Superior temporal gyrus (tissue), 1 donor: ENCODE data around the gene ANO8.
A peak's percentile ranks its signal among the peaks of the same experiment; 100 is the strongest.
"Not testable (repeated sequence)": the region's sequence is repeated elsewhere in the genome, so short reads cannot be mapped to it uniquely, and the experiment has no call there.

Experiments
- DNase-seq: peaks from one replicate; pipeline ENCODE4 v3.0.0-alpha.2; 2016; ENCODE audit errors: extremely low spot score

The ANO8 gene

DNA sequence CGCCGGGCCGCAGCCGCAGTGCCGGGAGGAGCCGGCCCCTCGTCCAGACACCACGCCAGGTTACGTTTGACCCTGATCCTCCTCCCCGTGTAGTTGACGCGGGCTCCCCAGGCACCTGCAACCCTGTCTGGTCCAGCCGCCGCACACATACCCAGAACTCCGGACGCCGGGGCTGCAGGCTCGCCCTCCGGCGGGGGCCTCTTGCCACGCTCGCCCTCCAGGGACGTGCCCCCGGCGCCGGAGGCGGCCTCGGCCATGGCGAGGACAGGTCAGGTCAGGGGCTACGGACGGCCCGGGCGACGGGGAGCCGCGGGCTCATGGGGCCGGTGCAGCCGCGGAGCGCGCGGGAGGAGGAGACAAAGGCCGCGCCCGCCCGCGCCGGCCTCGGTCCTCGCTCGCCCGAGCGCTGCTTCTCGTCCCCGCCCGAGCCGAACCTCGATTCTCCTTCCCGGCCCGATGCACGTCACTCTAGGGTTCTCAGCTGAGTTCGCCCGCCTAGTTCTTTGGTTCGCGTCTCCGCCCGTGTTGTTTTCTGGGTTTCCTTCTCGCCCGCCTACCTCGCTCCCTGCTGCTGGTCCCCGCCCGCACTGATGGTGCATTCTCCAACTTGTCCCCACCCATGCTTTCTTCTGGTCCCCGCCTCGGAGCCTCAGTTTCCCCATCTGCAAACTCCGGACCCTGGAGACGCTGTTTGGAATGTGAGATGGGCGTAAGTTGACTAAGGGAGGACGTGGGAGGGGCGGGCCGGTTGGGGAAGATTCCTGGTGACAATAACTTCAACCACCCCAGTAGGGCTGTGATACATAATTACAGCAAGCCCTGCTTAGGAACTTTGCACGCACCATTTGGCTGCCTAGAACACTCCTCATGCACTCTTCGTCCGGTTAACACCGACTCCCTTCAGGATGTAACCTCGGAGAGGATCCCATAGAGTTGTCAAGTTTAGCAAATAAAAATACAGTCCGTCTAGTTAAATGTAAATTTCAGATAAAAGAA is at the start of gene ANO8:
Gene ANO8 (minus strand): TSS at position 442 of the 996 bp plus-strand sequence. CDS start 185 bp downstream, at position 257.
- DNase-seq, result peak; percentile 97

GRCh38 chr19:17380426-17381138 is 45.9 kb upstream of the ANO8 start:
- no peak for DNase-seq

- DNase-seq, result no peak
Measured at GRCh38 chr19:17379221-17379631, 44.6 kb upstream of the ANO8 start.

DNA sequence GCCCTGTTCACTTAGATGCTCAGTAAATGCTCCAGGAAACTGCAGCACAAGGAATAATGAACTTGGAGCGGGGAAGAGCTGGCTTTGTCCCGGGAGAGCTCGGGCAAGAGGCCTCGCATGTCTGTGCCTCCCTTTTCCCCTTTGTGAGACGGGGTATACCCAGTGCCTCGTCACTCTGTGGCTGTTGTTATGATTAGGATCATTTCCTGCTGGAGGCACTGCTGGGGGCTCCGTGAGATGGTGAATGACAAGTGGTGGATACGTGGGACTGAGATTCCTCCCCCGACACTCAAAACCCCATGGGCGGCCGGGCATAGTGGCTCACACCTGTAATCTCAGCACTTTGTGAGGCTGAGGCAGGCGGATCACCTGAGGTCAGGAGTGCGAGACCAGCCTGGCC is 43.6 kb upstream of the ANO8 start:
- DNase-seq, result no peak

DNA sequence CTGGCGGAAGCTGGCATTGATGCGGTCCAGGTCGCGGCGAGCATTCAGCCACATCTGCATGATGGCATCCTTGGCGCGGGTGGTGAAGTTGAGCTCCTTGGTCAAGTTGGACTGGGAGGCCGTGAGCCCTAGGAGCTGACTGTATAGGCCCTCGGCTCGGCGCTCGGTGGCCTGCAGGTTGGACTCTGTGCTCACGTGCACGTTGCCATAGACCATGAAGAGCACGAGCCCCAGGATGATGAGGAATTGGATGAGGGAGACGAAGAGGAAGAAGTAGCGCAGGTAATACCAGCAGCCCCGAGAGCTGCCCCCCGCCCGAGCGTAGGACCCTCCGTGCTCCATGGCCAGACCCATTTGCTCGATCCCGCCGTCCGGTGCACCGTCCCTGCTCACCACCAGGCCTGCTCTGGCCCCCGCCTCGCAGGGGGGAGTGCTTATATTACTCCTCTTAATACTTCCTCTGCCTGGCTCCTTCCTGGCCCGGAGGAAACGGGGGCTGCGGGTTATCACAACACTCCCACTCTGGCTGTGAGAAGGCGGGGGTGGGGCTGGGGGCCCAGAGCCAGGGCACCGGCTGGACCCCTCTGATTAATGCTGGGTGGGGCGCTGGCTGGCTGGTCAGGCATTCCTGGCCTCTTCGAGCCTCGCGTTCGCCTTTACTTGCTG is 42.4 kb upstream of the ANO8 start, which contains the start of gene PLVAP:
Gene PLVAP (minus strand): TSS at position 408 of the 666 bp plus-strand sequence. CDS start 54 bp downstream, at position 354.
- no peak for DNase-seq

DNA sequence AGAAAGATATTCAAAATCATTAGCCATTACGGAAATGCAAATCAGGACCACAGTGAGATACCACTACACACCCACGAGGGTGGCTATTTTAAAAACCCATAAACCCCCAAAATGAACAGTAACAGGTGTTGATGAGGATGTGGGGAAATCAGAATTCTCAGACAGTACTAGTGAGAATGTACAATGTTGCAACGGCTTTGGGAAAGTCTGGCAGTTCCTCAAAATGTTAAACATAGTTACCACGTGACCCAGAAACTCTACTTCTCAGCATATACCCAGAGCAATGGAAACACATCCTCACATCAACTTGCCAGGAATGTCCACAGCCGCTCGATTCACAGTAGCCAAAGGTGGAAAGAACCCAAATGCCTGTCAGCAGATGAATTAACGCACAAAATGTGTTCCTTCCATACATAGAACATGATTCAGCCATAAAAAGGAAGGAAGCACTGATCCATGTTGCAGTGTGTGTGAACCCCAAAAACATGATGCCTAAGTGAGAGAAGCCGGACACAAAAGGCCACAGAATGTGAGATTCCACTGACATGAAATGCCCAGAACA is 35.5 kb upstream of the ANO8 start:
- peak; percentile 74 for DNase-seq

DNA sequence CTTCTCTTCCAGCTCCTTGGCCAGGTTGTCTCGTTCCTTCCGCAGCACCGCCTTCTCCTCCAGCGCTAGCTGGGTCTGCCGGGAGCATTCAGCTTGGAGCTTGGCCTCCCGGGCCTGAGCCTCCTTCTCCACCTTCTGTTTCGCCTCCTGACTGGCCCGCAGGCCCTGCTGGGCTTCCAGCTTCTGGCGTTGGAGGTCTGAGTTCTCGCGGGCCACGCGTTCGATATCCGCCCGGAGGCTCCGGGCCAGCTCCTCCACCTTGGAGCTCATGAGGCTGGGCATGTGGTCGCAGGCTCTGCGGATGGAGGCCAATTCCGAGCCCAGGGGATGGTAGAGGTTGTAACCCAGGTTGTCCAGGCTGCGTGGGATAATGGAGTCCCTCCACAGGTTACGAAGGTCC is 30.7 kb upstream of the ANO8 start:
- DNase-seq, result no peak

DNA sequence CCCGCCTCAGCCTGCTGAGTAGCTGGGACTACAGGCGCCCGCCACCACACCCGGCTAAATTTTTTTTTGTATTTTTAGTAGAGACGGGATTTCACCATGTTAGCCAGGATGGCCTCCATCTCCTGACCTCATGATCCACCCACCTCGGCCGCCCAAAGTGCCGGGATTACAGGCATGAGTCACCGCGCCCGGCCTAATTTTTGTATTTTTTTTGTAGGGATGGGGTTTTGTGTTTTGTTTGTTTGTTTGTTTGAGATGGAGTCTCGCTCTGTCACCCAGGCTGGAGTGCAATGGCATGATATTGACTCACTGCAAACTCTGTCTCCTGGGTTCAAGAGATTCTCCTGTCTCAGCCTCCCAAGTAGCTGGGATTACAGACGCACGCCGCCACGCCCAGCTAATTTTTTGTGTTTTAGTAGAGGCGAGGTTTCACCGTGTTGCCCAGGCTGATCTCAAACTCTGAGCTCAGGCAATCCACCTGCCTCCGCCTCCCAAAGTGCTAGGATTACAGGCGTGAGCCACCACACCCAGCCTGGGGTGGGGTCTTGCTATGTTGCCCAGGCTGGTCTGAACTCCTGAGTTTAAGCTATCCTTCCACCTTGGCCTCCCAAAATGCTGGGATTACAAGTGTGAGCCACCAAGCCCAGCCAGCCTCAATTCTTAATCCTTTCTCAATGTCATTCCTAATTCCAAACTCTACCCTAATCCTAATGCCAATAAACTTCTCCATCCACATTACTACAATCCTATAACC is 29.4 kb upstream of the ANO8 start:
- DNase-seq, result not testable (repeated sequence)

GRCh38 chr19:17359905-17360800 is 25.5 kb upstream of the ANO8 start:
- no peak for DNase-seq

GRCh38 chr19:17358395-17358794 is 23.7 kb upstream of the ANO8 start:
- DNase-seq, result no peak

- no peak for DNase-seq
Measured at GRCh38 chr19:17357724-17358123, 23.1 kb upstream of the ANO8 start.

DNA sequence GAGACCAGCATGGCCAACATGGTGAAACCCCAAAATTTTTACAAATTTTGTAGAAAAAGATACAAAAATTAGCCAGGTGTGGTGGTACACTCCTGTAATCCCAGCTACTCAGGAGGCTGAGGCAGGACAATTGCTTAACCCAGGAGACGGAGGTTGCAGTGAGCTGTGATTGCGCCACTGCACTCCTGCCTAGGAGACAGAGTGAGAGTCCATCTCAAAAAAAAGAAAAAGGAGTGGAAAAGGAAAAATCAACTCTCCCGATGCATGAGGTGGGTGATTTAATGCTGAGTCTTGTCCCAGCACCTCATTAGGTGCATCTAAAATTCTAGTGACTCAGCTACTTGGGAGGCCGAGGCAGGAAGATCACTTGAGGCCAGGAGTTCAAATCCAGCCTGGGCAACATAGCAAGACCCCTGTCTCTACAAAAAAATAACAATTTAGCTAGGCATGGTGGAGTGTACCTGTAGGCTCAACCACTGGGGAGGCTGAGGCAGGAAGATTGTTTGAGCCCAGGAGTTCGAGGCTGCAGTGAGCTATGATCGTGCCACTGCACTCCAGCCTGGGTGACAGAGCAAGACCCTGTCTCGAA is 22.5 kb upstream of the ANO8 start:
- DNase-seq, result no peak

- no peak for DNase-seq
Measured at GRCh38 chr19:17353386-17353785, 18.7 kb upstream of the ANO8 start.

DNA sequence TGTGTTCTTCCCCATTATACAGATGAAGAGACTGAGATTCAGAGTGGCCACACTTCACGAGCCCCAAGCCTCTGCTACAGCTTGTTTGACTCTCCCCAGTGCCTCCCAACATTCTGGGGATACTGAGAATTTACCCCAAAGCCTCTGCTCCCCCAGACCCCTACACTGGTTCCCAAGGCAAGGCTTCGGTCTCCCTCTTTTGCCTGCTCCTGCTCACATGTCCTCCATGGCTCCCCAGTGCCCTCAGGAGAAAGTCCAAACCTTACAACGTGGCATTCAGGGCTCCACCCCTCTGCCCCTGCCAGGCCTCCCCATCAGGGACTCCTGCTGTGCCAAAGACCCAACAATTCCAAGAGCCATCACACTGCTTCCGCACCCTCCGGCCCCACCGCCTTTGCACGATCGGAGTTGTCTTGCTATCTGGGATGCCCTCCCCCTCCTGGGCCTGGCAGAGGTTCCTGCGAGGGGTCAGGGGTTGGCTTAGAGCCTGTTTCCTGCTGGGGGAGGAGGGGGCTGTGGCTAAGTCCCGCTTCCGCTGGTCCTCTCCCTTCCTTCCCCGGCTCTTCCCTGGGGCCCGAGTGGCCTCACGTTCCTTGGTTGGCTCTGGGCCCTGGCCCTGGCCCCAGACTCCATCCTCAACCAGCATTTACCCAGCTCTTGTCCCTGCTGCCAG is 18.1 kb upstream of the ANO8 start:
- DNase-seq, result no peak

GRCh38 chr19:17351815-17352435 is 17.3 kb upstream of the ANO8 start:
- DNase-seq, result no peak

DNA sequence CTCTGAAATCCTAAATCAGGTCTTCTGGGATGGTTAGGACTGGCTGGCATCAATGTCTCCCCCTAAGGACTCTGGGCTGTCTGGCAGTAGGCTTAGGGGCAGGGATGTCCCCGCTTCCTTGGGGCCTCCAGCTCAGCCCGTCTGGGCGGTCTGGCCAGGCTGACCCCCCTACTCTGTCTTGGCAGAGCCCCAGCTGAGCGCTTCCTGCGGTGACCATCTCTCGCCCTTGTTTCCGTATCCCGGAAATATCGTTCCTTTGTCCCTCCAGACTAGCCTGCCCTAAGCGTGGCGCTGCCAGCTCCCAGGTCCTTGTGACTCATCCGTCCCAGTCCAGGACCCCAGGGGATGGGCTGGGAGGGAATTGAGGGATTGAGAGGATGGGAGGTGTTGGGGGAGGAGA is 14.0 kb upstream of the ANO8 start:
- DNase-seq, result no peak

DNA sequence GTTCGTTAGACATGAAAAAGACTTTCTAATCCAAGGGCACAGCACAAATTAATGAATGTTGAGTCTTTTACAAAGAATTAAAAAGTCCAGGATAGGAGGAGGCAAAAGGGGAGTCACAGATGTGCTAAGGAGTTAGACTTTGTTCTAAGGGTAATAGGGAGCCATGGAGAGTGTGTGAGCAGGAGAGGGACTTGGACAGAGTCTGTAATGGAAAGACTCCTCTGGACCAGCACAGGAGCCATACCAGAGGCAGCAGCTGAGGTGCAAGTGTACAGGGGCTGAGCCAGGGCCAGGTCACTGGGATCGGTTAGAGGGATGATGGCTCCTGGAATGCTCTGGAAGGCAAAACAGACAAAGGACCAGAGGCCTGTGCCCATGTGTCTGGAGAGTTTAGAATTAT is 13.2 kb upstream of the ANO8 start:
- no peak for DNase-seq

DNA sequence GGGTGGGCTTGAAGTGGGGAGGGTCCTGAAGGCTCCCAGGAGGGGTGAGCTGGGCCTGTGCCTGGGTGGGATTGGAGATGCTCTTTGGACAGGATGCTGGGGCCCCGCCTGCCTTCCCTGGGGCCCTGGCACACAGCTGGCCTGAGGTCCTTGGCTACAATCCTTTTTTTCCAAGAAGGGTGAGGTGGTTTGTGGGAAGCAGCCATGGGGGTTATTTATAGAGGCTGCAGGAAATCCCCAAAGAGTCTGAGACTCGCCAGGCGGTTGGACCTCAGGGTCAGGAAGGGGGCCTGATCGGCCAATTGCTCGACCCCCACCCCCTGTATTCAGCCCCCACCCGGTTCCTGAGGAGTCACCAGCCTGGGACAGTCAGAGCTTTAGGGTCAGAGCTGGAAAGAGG is 12.7 kb upstream of the ANO8 start:
- DNase-seq, result no peak
